Measurements from ENCODE around the gene LITAF. TPM values are rescaled to one million over a fixed set of nuclear protein-coding genes. Genes with fewer than 3 reads are reported as not detected.

The LITAF gene
- total and polyA plus RNA-seq, 4 donors = 5.2 to 65.2 (median 36.0) TPM

DNA sequence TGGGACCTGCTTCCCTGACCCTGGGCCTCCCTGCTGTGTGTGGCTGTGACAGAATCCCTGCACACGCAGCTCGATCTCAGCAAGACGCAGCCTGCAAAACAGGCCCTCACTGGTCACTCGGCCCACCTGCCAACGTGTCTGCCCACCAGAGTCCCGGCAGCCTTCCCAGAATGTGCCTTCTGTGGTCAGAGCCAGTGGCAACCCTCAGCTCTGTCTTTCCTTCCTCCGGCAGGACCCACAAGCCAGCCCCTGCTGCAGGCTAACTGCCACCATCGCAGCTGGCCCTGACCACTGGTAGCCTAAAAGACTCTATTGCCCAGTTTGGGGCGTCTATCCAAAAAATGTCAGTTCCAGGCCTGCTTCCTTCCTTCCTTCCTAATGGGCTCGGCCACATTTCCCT lies 83.2 kb downstream of the LITAF start:
- no peaks in the 10 kb centered on the region for H3K36me3 ChIP-seq (ENCODE audit: control insufficient read depth in 4 of 4, insufficient read depth in 3 of 4, low read depth in 1 of 4, low read length in 3 of 4)
- H3K4me1 ChIP-seq (ENCODE audit: control insufficient read depth in 4 of 4, insufficient read depth in 4 of 4, low read length in 3 of 4) = no peaks in the 10 kb centered on the region
- TF ChIP-seq HNF4A (conservative IDR thresholded peaks at IDR 0.05) (no peak), GABPA (IDR thresholded peaks at IDR 0.05 in 1 of 2, conservative IDR thresholded peaks at IDR 0.05 in 1 of 2) (no peak), RXRA (IDR thresholded peaks at IDR 0.05) (no peak)
- TF ChIP-seq, protein P1, sequence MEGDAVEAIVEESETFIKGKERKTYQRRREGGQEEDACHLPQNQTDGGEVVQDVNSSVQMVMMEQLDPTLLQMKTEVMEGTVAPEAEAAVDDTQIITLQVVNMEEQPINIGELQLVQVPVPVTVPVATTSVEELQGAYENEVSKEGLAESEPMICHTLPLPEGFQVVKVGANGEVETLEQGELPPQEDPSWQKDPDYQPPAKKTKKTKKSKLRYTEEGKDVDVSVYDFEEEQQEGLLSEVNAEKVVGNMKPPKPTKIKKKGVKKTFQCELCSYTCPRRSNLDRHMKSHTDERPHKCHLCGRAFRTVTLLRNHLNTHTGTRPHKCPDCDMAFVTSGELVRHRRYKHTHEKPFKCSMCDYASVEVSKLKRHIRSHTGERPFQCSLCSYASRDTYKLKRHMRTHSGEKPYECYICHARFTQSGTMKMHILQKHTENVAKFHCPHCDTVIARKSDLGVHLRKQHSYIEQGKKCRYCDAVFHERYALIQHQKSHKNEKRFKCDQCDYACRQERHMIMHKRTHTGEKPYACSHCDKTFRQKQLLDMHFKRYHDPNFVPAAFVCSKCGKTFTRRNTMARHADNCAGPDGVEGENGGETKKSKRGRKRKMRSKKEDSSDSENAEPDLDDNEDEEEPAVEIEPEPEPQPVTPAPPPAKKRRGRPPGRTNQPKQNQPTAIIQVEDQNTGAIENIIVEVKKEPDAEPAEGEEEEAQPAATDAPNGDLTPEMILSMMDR (IDR thresholded peaks at IDR 0.05; ENCODE audit: low read depth, low read length, missing input control) = no peak
- H3K9ac ChIP-seq (ENCODE audit: low read depth in 1 of 2, low read length in 2 of 2) = no peak overlapping the region
- no peaks in the 10 kb centered on the region for H3K9me3 ChIP-seq (ENCODE audit: control insufficient read depth in 4 of 4, low read length in 3 of 4)
- WGBS = 79% methylated on average over 10 of the region's 10 CpGs
- DNase-seq (ENCODE audit: low spot score) = no peak
- H3K27ac ChIP-seq (ENCODE audit: low read depth in 1 of 2, low read length in 2 of 2) = no peak overlapping the region
- H3K4me3 ChIP-seq (ENCODE audit: low read depth in 1 of 3, low read length in 3 of 3) = no peak overlapping the region
- H3K27me3 ChIP-seq (ENCODE audit: control insufficient read depth in 4 of 4, insufficient read depth in 4 of 4, low read length in 3 of 4) = no peaks in the 10 kb centered on the region

DNA sequence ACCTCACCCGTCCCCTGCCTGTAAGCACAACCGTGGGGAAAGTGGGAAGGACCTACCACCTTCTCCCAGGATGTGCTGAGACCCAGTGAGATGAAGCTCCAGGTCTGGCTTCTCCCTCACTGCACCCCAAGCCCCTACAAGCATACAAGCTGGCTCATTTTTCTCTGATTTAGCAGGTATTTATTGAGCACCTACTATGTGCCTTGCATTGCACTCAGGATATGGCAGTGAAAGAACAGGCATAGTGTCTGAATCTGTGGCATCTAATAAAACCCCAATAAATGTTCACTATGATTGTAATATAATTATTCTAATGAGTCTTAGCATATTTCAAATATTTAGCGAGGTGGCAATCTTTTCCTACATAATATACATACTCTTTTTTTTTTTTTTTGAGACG lies 84.5 kb downstream of the LITAF start:
- TF ChIP-seq ZBTB33 (IDR thresholded peaks at IDR 0.05) = no peak
- H3K4me1 ChIP-seq (ENCODE audit: control insufficient read depth in 4 of 4, insufficient read depth in 4 of 4, low read length in 3 of 4) = peaks cover under 1 to 4% (median 2%) of the 10 kb centered on the region in 4 donors
- H3K9me3 ChIP-seq (ENCODE audit: control insufficient read depth in 4 of 4, low read length in 3 of 4) = no peaks in the 10 kb centered on the region
- WGBS = 66% methylated on average over 4 of the region's 4 CpGs
- no peak overlapping the region for H3K4me3 ChIP-seq (ENCODE audit: low read depth in 1 of 3, low read length in 3 of 3)
- no peaks in the 10 kb centered on the region for H3K27me3 ChIP-seq (ENCODE audit: control insufficient read depth in 4 of 4, insufficient read depth in 4 of 4, low read length in 3 of 4)
- no peak overlapping the region for H3K27ac ChIP-seq (ENCODE audit: low read depth in 1 of 2, low read length in 2 of 2)
- no peak overlapping the region for H3K9ac ChIP-seq (ENCODE audit: low read depth in 1 of 2, low read length in 2 of 2)
- no peak for DNase-seq (ENCODE audit: low spot score)
- no peaks in the 10 kb centered on the region for H3K36me3 ChIP-seq (ENCODE audit: control insufficient read depth in 4 of 4, insufficient read depth in 3 of 4, low read depth in 1 of 4, low read length in 3 of 4)

- H3K9me3 ChIP-seq (ENCODE audit: control insufficient read depth in 4 of 4, low read length in 3 of 4) = no peaks in the 10 kb centered on the region
- 62% methylated on average over 9 of the region's 9 CpGs for WGBS
- TF ChIP-seq, protein P1 (IDR thresholded peaks at IDR 0.05; ENCODE audit: low read depth, low read length, missing input control) = no peak
- no peak for TF ChIP-seq YY1 (IDR thresholded peaks at IDR 0.05)
- no peak for TF ChIP-seq GABPA (IDR thresholded peaks at IDR 0.05 in 1 of 2, conservative IDR thresholded peaks at IDR 0.05 in 1 of 2)
- TF ChIP-seq RXRA (IDR thresholded peaks at IDR 0.05) = no peak
- TF ChIP-seq, protein P2, sequence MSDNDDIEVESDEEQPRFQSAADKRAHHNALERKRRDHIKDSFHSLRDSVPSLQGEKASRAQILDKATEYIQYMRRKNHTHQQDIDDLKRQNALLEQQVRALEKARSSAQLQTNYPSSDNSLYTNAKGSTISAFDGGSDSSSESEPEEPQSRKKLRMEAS (IDR thresholded peaks at IDR 0.05) = no peak
- TF ChIP-seq, protein P3, sequence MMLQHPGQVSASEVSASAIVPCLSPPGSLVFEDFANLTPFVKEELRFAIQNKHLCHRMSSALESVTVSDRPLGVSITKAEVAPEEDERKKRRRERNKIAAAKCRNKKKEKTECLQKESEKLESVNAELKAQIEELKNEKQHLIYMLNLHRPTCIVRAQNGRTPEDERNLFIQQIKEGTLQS (IDR thresholded peaks at IDR 0.05) = no peak
- no peak for TF ChIP-seq FOXA2 (IDR thresholded peaks at IDR 0.05)
- no peak for TF ChIP-seq EGR1 (IDR thresholded peaks at IDR 0.05; ENCODE audit: low read depth in 2 of 2)
- TF ChIP-seq RAD21 (IDR thresholded peaks at IDR 0.05) = no peak
- TF ChIP-seq ZBTB33 (IDR thresholded peaks at IDR 0.05) = no peak
- no peak for TF ChIP-seq HNF4A (conservative IDR thresholded peaks at IDR 0.05)
Measured at GRCh38 chr16:11501632-11502031, 85.1 kb downstream of the LITAF start.

More at GRCh38 chr16:11501632-11502031, 85.1 kb downstream of the LITAF start:
- no peak for DNase-seq (ENCODE audit: low spot score)
- Histone ChIP-seq H3K9ac (ENCODE audit: low read depth in 1 of 2, low read length in 2 of 2) (no peak overlapping the region), H3K4me3 (ENCODE audit: low read depth in 1 of 3, low read length in 3 of 3) (no peak overlapping the region), H3K4me1 (ENCODE audit: control insufficient read depth in 4 of 4, insufficient read depth in 4 of 4, low read length in 3 of 4) (peaks cover 6 to 10% (median 7%) of the 10 kb centered on the region in 4 donors), H3K27ac (ENCODE audit: low read depth in 1 of 2, low read length in 2 of 2) (no peak overlapping the region), H3K27me3 (ENCODE audit: control insufficient read depth in 4 of 4, insufficient read depth in 4 of 4, low read length in 3 of 4) (no peaks in the 10 kb centered on the region), H3K36me3 (ENCODE audit: control insufficient read depth in 4 of 4, insufficient read depth in 3 of 4, low read depth in 1 of 4, low read length in 3 of 4) (no peaks in the 10 kb centered on the region)
